NT2/D1 (cell line): ENCODE data around the gene OR51E2.
"Not testable (repeated sequence)": the region's sequence is repeated elsewhere in the genome, so short reads cannot be mapped to it uniquely, and the experiment has no call there.

Source experiments
- DNase-seq: peaks from one replicate; pipeline ENCODE4 v3.0.0-alpha.2; 2011; ENCODE audit warnings: low read depth, low spot score
- H3K27me3 ChIP-seq: 2 replicates; pipeline ENCODE4 v1.6.0; 2011; ENCODE audit warnings: mild to moderate bottlenecking; ENCODE audit not compliant: insufficient read length, insufficient read depth
- H3K36me3 ChIP-seq: 2 replicates; pipeline ENCODE4 v1.6.1; 2011; ENCODE audit warnings: mild to moderate bottlenecking, low read length, mixed read lengths; ENCODE audit not compliant: insufficient read depth, insufficient read length
- H3K4me1 ChIP-seq: 2 replicates; pipeline ENCODE4 v1.5.1; 2011; ENCODE audit not compliant: insufficient read depth, insufficient read length
- H3K4me3 ChIP-seq: 2 replicates; pipeline ENCODE4 v1.5.1; 2011; ENCODE audit warnings: low read depth; ENCODE audit not compliant: insufficient read length
- H3K9ac ChIP-seq: 2 replicates; pipeline ENCODE4 v1.6.0; 2011; ENCODE audit warnings: low read depth; ENCODE audit not compliant: insufficient read length
- H3K9me3 ChIP-seq: 2 replicates; pipeline ENCODE4 v1.5.1; 2011; ENCODE audit warnings: mild to moderate bottlenecking, low read length; ENCODE audit not compliant: insufficient read depth
- SUZ12 ChIP-seq: IDR thresholded peaks from 2 replicates; pipeline ENCODE4 v1.6.1; 2011; ENCODE audit not compliant: insufficient read length, insufficient read depth; ENCODE audit errors: extremely low read depth
- YY1 ChIP-seq: IDR thresholded peaks from 2 replicates; pipeline ENCODE4 v1.6.1; 2011; ENCODE audit not compliant: insufficient read length, insufficient read depth
- ZNF274 ChIP-seq: IDR thresholded peaks from 2 replicates; pipeline ENCODE4 v1.6.1; 2011; ENCODE audit warnings: mild to moderate bottlenecking, low read depth, low read length

Gene OR51E2, protein sequence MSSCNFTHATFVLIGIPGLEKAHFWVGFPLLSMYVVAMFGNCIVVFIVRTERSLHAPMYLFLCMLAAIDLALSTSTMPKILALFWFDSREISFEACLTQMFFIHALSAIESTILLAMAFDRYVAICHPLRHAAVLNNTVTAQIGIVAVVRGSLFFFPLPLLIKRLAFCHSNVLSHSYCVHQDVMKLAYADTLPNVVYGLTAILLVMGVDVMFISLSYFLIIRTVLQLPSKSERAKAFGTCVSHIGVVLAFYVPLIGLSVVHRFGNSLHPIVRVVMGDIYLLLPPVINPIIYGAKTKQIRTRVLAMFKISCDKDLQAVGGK

DNA sequence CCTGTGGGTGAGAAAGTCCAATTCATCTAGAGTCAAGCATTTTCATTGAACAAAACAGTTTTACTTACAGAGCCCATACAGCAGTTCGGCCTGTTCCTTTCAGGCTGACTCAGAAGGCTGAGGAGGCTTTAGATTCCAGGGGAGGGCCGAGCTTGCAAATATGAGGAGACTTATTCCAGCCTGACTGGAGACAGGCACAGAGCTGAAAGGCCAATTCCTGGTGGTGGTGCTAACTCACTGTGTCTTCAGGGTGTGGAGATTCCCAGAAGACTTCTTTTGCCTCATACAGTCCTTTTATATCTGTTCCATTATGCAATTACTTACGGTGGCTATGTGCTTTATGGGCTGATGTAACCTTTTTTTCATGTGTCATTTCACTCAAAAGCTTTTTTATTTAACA, at the start of gene OR51E2:
Gene OR51E2, minus strand, starts transcription at position 269 of the 400 bp plus-strand sequence. CDS start 15,142 bp downstream, outside the sequence.
- Histone ChIP-seq H3K27me3 (no peaks in the 10 kb centered on the region), H3K4me3 (no peak within 1 kb of the TSS), H3K9me3 (no peaks in the 10 kb centered on the region), H3K4me1 (no peaks in the 10 kb centered on the region), H3K36me3 (no peaks in the 10 kb centered on the region), H3K9ac (no peak within 1 kb of the TSS)
- TF ChIP-seq YY1, result no peak
- no peak for TF ChIP-seq SUZ12
- TF ChIP-seq ZNF274, result no peak
- DNase-seq, result no peak

DNA sequence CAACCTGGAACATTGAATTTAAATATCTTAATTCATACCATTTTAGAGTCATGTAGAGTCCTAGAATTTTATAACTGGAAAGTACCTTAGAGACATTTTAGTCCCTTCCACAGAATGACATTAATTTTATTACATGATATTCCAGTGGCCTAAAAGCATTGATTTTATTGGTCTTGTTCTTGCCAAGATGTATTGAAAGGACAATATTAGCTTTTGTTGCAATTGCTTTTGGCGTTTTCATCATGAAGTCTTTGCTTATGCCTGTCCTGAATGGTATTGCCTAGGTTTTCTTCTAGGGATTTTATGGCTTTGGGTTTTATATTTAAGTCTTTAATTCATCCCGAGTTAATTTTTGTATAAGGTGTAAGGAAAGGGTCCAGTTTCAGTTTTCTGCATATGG, 43.1 kb upstream of the OR51E2 start:
- no peak for DNase-seq
- no peak for TF ChIP-seq ZNF274
- TF ChIP-seq YY1, result no peak
- TF ChIP-seq SUZ12, result no peak
- Histone ChIP-seq H3K36me3 (no peaks in the 10 kb centered on the region), H3K9ac (no peak overlapping the region), H3K4me3 (no peak overlapping the region), H3K27me3 (no peaks in the 10 kb centered on the region), H3K4me1 (no peaks in the 10 kb centered on the region), H3K9me3 (no peaks in the 10 kb centered on the region)

DNA sequence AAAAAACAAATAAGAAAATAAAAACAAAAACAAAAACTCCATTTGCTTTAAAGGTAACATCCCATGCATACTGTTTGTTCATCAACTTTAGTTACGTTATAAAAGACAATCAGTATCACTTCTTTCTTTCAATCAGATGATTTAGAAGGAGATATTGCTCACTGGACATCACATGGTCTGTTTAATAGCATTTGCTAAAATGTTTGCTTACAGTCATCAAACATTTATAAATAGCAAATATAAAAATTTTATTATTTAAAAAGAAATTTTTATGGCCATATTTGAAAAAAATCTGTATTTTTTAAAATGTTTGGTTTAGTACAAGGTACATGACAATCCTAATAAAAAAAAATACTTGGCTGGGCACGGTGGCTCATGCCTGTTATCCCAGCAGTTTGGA, 29.5 kb upstream of the OR51E2 start:
- H3K27me3 ChIP-seq, result no peaks in the 10 kb centered on the region
- DNase-seq, result no peak
- no peaks in the 10 kb centered on the region for H3K36me3 ChIP-seq
- H3K9me3 ChIP-seq, result no peaks in the 10 kb centered on the region
- no peak for TF ChIP-seq SUZ12
- TF ChIP-seq ZNF274, result no peak
- TF ChIP-seq YY1, result no peak
- no peak overlapping the region for H3K9ac ChIP-seq
- H3K4me3 ChIP-seq, result no peak overlapping the region
- H3K4me1 ChIP-seq, result no peaks in the 10 kb centered on the region

DNA sequence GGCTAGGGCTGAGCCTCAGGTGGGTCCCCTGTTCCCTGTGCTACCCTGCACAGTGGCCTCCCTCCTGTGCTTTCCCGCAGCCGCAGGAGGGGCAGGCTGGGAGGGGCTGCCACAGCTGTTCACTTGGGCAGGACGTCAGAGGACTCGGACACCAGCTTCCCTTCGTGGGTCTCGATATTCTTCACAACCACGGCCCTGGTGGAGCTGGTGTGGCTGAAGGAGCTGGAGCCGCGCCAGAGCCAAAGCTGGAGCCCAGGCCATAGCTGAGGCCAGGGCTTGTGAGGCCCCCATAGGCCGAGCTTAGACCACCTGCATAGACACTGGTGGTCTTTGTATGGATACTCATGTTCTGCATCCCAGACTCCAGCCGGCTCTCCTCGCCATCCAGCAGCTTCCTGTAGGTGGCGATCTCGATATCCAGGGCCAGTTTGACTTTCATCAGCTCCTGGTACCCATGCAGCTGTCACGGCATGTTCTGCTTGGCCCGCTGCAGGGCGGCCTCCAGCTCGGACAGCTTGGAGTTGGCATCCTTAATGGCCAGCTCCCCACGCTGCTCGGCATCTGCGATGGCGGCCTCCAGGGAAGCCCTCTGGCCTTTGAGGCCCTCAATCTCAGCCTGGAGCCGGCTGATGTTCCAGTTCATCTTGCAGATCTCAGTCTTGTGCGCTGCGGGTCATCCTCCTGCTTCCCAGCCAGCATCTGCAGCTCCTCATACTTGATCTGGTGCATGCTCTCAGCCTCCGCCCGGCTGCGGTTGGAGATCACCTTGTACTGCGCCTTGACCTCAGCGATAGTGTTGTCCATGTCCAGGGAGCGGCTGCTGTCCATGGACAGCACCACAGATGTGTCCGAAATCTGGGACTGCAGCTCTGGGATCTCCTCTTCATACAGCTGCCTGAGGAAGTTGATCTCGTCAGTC, 25.2 kb upstream of the OR51E2 start:
- not testable (repeated sequence) for H3K4me3 ChIP-seq, H3K36me3 ChIP-seq, H3K4me1 ChIP-seq, H3K9ac ChIP-seq, H3K27me3 ChIP-seq, H3K9me3 ChIP-seq, DNase-seq

DNA sequence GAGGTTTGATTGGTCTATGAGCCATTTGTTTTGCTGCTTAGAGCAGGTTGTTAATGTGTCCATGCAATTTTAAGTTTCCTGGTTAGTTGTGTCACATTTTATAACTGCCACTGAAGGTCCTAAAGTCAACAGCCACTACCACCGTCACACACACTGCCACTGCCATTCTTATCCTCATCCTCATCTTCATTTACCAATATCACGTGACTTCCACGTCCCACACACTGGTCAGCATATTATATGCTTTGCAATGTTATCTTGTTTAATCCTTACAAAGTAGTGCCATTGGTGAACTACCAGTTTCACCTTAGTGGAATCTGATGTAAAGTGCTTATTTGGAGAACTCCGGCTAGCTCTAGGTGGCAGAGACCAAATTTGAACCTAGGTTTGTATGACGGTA, 16.6 kb upstream of the OR51E2 start:
- DNase-seq, result no peak
- TF ChIP-seq YY1, result no peak
- TF ChIP-seq ZNF274, result no peak
- TF ChIP-seq SUZ12, result no peak
- Histone ChIP-seq H3K27me3 (no peaks in the 10 kb centered on the region), H3K4me1 (no peaks in the 10 kb centered on the region), H3K9me3 (no peaks in the 10 kb centered on the region), H3K36me3 (no peaks in the 10 kb centered on the region), H3K4me3 (no peak overlapping the region), H3K9ac (no peak overlapping the region)

DNA sequence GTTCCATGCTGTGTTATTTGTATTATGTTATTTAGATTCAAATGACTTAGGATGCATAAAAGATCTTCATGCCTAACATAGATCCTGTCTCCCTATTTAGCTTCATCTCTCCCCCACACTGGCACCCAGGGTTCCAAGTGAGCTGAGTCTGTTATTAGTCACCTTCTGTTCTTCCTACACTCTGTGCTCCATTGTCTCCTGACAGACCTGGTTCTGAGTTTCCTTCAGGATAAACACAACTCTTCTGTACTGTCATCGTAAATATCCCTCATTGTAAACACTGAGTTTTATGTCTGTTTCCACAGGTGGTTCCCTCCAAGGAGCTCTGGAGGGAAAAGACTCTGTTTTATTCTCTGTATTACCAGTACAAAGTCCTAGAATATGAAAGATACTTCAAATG, 15.6 kb upstream of the OR51E2 start:
- DNase-seq, result no peak
- no peaks in the 10 kb centered on the region for H3K9me3 ChIP-seq
- TF ChIP-seq SUZ12, result no peak
- TF ChIP-seq ZNF274, result no peak
- no peak for TF ChIP-seq YY1
- no peaks in the 10 kb centered on the region for H3K27me3 ChIP-seq
- H3K9ac ChIP-seq, result no peak overlapping the region
- H3K4me3 ChIP-seq, result no peak overlapping the region
- no peaks in the 10 kb centered on the region for H3K4me1 ChIP-seq
- H3K36me3 ChIP-seq, result no peaks in the 10 kb centered on the region

DNA sequence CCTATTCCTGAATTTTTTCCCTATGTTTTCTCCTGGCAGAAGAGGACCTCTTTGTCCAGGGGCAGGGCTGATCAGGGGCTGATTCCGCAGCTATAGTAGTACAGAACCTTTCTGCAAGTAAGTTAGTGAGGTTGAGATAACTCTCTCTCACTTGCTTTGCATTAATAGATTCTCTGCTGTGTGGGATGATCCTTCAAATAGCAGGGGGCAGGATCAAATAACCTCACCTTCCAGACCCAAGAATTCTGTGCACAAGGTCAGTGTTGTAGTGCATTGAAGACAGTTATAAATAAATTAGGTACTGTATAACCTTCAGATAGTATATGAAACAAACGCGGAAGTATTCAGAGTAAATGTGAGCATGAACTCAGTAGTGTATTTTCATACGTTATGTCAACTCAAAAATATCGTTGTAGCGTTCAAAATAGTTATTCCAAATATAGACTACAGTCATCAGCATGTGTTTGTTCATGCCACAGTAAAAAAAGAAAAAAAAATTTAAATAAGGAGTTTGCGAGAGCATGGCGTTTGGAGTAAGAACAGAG, 7.2 kb upstream of the OR51E2 start:
- Histone ChIP-seq H3K4me1 (no peaks in the 10 kb centered on the region), H3K27me3 (no peaks in the 10 kb centered on the region), H3K4me3 (no peak overlapping the region), H3K9ac (no peak overlapping the region), H3K9me3 (no peaks in the 10 kb centered on the region), H3K36me3 (no peaks in the 10 kb centered on the region)
- no peak for TF ChIP-seq YY1
- no peak for DNase-seq
